ENCODE results near the gene DIRAS3.
"Not testable (repeated sequence)": the region's sequence is repeated elsewhere in the genome, so short reads cannot be mapped to it uniquely, and the experiment has no call there.

DIRAS3 gene

DNA sequence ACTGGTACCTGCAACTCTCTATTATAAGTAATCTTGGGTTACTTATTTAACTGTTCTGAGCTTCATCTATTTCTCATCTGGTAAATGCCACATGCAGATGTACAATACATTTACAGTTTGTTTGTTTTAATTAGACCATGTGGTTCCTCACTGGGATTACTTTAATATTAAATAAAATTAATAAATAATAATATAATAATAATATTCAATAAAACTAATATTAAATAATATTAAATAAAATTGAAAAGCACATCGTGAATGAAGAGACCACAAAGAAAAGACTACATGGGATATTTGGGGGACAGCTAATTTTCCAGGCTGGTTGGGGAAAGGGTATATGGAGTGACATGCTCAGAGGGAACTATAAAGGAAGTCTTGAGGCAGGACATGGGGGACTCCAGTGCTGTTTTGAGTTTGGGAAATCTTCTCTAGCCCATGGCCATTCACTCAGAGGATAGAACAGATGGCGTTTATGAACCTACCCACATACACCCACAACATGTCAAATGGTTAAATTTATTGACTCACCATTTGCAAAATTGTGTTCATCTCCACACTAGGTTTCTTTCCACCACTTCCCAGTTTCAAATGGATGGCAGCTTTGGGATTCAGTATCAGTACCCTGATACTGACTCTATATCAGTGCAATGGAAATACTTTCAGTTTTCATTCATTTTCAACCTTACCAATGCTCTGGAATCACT is 25.6 kb downstream of the DIRAS3 start:
- no peak for DNase-seq (ENCODE audit: low spot score)

DNA sequence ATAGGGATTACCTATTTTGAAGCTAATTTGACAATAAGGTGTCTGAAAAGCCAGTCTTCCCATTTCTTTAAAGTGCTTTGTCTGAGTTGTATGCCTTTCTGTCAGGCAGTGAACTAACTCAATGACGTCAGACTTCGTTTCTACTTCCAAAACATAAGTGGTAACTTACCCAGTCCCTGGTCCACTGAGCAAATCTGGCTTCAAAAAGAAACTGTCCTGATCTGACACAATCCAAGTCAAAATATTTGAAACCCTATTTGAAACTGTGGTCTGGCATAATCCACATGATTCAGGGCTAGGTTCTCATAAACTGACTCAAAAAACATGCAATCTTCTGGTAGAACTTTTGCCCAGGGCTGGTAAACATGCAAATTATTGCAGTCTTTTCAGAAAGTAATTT is 34.0 kb downstream of the DIRAS3 start:
- DNase-seq (ENCODE audit: low spot score) = no peak

DNA sequence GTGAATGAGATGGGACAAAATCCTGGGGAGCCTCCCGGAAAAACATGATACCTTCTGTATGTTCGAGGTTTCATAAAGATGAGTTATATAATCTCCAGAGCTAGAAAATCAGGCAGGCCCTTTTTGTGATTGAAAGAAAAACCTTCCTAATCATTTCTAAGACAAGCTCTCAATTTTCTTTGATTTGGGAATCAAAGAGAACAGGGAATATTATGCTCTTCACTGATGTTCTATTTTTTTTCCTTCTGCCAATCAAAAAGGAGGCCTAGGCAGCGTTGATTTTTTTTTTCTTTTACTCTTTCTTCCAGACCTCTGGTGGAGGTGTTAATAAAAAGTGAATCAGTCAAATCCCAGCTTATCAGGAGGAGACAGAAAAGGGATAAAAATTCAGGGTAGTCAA is 34.5 kb downstream of the DIRAS3 start:
- DNase-seq (ENCODE audit: low spot score) = no peak

DNA sequence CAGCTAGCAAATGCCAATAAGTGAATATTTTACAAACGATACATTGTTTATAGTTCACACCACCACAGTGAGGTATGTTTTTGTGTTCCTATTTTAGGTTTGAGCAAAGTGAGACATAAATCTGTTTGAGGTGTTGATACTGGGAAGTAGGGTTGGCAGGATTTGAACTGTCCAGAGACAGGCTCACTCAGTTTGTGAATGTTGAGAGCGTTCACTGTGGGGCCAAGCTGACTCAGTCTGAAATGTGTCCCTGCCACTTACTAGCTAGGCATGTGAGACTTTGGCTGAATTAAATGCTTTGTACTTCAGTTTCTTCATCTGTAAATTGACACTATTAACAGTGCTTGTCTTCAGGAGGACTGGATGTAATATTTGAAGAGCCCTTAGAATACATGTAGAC is 35.1 kb downstream of the DIRAS3 start:
- DNase-seq (ENCODE audit: low spot score) = no peak

DNA sequence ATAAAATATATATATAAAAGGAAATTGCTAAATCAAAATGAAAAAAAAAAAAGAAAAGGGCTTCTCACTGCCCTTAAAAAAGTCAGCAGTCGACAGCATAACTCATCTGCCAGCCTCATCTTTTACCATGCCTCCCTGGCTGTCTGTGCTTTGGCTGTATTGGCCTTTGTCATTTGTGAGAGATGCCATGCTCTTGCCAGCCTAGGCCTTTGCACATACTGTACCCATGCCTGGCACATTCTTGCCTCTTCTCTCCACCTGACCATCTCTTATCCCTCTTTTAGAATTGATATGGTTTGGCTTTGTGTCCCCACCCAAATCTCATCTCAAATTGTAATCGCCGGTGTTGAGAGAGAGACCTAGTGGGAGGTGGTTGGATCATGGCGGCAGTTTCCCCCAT is 37.1 kb downstream of the DIRAS3 start:
- DNase-seq (ENCODE audit: low spot score) = no peak

DNA sequence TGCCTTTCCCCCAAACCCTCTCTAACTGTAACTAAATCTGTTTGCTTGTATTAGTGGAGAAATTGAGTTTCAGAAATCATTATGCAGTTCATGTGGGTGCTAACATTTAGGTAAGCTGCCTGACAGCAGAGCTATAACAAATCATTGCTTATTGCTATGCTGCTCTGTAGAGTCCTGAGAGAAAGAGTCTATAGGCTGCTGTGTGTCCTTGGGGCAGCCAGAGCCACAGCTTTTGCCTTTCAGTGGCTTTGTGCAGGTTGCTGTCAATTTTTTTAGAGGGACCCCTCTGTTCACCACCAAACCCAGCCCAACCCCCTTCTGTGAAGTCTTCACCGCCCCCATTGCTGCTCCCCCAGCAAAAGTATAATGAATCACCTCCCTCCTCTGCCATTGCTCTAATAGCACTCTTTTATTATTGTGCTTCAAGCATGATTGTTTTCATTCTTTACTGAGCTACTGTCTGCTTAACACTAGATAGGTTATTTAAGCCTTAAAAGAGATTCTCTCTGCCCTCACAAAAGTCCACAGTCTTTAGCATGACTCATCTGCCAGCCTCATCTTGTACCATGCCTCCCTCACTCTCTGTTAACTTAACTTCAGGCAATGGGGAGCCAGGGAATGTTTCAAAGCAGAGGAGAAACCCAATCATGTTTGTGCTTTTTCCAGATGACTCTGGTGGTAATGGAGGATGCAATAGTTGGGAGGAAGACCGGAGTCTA is 38.6 kb downstream of the DIRAS3 start:
- DNase-seq (ENCODE audit: low spot score) = no peak

DNA sequence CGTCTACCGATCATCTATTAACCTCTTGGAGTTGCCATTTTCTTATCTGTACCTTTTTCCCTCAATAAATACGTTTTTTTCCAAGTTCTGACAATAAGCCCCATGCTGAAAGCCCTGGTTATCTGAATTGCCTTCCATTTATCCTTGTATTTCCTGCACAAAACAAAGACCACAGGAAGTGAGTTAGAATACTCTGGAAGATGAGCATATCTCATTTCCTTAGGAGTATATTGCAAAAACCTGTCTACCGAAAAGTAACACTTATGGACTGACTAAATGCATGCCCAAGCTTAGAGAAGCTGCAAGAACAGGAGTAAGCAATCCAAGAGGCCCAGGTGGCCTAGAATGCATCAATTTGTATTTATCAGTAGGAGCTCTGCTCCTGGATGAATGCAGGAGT is 39.9 kb downstream of the DIRAS3 start:
- no peak for DNase-seq (ENCODE audit: low spot score)

DNA sequence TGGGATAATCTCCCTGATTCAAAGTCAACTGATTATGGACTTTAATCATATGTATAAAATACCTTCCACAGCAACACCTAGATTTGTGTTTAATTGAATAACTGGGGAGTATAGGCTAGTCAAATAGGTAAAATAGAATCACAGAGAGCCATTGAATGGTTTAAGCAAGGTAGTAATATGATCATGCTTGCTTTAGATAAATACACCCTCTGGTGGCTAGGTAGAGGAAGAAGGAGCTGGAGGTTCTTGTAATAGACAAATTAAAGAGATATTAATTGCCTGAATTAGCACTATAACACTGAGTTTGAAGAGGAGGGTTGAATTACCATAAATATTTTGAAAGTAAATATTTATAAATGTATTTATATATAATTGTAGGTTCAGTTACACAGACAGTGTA is 40.3 kb downstream of the DIRAS3 start:
- no peak for DNase-seq (ENCODE audit: low spot score)

DNA sequence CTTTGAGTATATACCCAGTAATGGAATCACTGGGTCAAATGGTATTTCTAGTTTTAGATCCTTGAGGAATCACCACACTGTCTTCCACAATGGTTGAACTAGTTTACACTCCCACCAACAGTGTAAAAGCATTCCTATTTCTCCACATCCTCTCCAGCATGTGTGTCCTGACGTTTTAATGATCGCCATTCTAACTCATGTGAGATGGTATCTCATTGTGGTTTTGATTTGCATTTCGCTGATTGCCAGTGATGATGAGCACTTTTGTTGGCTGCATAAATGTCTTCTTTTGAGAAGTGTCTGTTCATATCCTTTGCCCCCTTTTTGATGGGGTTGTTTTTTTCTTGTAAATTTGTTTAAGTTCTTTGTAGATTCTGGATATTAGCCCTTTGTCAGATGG is 46.8 kb downstream of the DIRAS3 start:
- not testable (repeated sequence) for DNase-seq (ENCODE audit: low spot score)

DNA sequence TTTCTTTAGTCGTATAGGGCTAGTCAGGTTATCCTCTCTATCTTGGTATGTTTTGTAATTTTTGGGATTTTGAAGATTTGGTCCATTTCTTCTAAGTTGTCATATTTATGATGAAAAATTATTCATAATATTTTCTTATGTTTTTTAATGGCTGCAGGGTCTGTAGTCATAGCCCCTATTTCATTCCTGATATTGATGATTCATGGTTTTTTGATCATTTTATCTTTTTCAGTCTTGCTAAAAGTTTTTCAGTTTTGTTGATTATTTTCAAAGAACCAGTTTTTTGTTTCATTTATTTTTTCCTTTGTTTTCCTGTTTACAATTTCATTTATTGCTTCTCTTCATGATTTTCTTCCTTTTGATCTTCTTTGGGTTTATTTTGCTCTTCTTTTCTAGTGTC is 50.2 kb downstream of the DIRAS3 start:
- no peak for DNase-seq (ENCODE audit: low spot score)

DNA sequence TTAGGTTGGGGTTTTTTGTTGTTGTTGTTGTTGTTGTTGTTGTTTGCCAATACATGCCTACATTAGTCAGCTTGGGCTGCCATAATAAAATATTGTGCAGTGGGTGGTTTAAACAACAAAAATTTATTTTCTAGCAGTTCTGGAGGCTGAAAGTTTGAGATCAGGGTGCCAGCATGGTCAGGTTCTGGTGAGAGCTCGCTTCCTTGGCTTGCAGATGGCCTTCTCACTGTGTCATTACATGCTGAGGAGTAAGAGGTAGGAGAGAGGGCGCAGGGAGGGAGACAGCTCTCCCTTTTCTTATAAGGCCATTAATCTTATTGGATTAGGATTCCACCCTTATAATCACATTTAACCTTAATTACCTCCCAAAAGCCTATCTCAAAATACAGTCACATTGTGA is 52.7 kb downstream of the DIRAS3 start:
- DNase-seq (ENCODE audit: low spot score) = no peak

All from Ammon's horn (tissue), 1 donor.